GM19099 (cell line): ENCODE results near the gene NBPF26.
"Not testable (repeated sequence)": the region's sequence is repeated elsewhere in the genome, so short reads cannot be mapped to it uniquely, and the experiment has no call there.

Experiments
- POLR2A ChIP-seq: IDR thresholded peaks from 3 replicates; pipeline ENCODE4 v1.6.1; 2011; ENCODE audit warnings: low read depth; ENCODE audit not compliant: insufficient read length; ENCODE audit errors: extremely low read depth

The NBPF26 gene

GRCh38 chr1:120723715-120724402 lies at the start of gene NBPF26:
Gene NBPF26, plus strand, starts transcription at chr1:120723945.
- not testable (repeated sequence) for TF ChIP-seq POLR2A

GRCh38 chr1:120850537-120851421 lies 127.0 kb downstream of the NBPF26 start:
- peak; percentile 92 for TF ChIP-seq POLR2A
